GM21528 (cell line): ENCODE measurements around the gene ARMC8.

ENCODE experiments used
- ATAC-seq: cut with Tn5 transposase; IDR thresholded peaks from one replicate; pipeline ENCODE4 v1.9.1; 2021; ENCODE audit warnings: mild to moderate bottlenecking, moderate library complexity; ENCODE audit not compliant: unreplicated experiment, low FRiP score

ARMC8 gene

GRCh38 chr3:138241676-138242075 lies 54.6 kb downstream of the ARMC8 start:
- ATAC-seq = no peak

GRCh38 chr3:138242466-138242865 lies 55.4 kb downstream of the ARMC8 start:
- no peak for ATAC-seq

GRCh38 chr3:138245026-138245425 lies 57.9 kb downstream of the ARMC8 start:
- no peak for ATAC-seq

GRCh38 chr3:138249636-138250035 lies 62.5 kb downstream of the ARMC8 start:
- no peak for ATAC-seq

- ATAC-seq = no peak
Measured at GRCh38 chr3:138253609-138254008, 66.5 kb downstream of the ARMC8 start.

- ATAC-seq = no peak
Measured at GRCh38 chr3:138254216-138254615, 67.1 kb downstream of the ARMC8 start.

GRCh38 chr3:138256022-138256421 lies 68.9 kb downstream of the ARMC8 start:
- ATAC-seq = no peak

GRCh38 chr3:138257986-138258385 lies 70.9 kb downstream of the ARMC8 start:
- no peak for ATAC-seq

GRCh38 chr3:138259126-138259525 lies 72.0 kb downstream of the ARMC8 start:
- no peak for ATAC-seq

- no peak for ATAC-seq
Measured at GRCh38 chr3:138260611-138261010, 73.5 kb downstream of the ARMC8 start.

GRCh38 chr3:138263104-138263503 lies 76.0 kb downstream of the ARMC8 start:
- no peak for ATAC-seq

- ATAC-seq = no peak
Measured at GRCh38 chr3:138265745-138266144, 78.6 kb downstream of the ARMC8 start.

- no peak for ATAC-seq
Measured at GRCh38 chr3:138267083-138267482, 80.0 kb downstream of the ARMC8 start.

- ATAC-seq = no peak
Measured at GRCh38 chr3:138270245-138270644, 83.1 kb downstream of the ARMC8 start.

- ATAC-seq = peak; percentile 64
Measured at GRCh38 chr3:138271189-138271794, 84.2 kb downstream of the ARMC8 start.

- ATAC-seq = no peak
Measured at GRCh38 chr3:138281561-138281960, 94.5 kb downstream of the ARMC8 start.

GRCh38 chr3:138282836-138283235 lies 95.7 kb downstream of the ARMC8 start:
- ATAC-seq = no peak

GRCh38 chr3:138284079-138284478 lies 97.0 kb downstream of the ARMC8 start:
- no peak for ATAC-seq

- ATAC-seq = no peak
Measured at GRCh38 chr3:138284957-138285477, 97.9 kb downstream of the ARMC8 start.

GRCh38 chr3:138289260-138289659 lies 102.2 kb downstream of the ARMC8 start:
- ATAC-seq = no peak

GRCh38 chr3:138289701-138290100 lies 102.6 kb downstream of the ARMC8 start:
- ATAC-seq = no peak

GRCh38 chr3:138296639-138297038 lies 109.5 kb downstream of the ARMC8 start:
- ATAC-seq = no peak
